LoVo (cell line): ENCODE results near the gene PLEKHA8.

Experiments used
- DNase-seq: peaks from one replicate; pipeline ENCODE4 v3.0.0-alpha.2; 2016; ENCODE audit warnings: low spot score

Gene PLEKHA8

GRCh38 chr7:30146127-30146612 lies 118.0 kb downstream of the PLEKHA8 start:
- no peak for DNase-seq

DNA sequence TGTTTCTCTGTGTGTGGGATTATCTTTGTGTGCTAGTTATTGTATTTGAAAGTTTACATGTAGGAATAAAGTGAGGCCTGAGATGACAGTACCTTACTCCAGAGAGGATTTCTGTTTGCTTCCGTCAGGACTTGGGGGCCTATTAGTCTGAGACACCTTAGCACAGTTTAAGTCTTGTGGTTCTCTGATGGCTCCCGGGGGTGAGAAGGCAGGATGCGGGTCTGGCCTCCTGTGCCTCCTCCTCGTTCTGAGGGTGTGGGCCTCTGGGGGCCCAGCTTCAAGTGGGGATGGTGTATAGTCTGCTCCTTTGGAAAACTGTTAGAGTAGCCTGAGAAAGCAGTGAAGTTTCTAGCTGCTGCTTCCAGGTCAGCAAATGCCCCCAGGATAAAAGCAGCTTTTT lies 119.0 kb downstream of the PLEKHA8 start:
- no peak for DNase-seq

- DNase-seq = no peak
Observed at GRCh38 chr7:30147785-30148184, 119.6 kb downstream of the PLEKHA8 start.

DNA sequence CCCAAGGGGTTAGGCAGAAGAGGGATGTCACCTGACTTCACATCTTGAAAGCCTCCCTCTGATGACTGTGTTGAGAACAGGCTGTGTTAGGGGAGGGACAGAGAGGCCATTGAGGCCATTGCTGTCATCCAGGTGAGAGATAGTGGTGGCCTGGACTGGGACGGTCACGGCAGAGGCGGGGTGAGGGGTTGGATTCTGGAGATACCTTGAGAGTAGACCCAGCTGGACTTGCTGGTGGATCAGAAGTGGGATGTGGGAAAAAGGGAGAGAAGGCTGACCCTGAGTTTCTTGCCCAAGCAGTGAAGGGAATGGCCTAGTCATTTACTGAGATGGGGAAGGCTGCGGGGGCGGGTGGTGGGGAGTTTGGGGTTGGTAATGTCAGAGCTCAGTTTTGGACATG lies 120.2 kb downstream of the PLEKHA8 start:
- DNase-seq = no peak

DNA sequence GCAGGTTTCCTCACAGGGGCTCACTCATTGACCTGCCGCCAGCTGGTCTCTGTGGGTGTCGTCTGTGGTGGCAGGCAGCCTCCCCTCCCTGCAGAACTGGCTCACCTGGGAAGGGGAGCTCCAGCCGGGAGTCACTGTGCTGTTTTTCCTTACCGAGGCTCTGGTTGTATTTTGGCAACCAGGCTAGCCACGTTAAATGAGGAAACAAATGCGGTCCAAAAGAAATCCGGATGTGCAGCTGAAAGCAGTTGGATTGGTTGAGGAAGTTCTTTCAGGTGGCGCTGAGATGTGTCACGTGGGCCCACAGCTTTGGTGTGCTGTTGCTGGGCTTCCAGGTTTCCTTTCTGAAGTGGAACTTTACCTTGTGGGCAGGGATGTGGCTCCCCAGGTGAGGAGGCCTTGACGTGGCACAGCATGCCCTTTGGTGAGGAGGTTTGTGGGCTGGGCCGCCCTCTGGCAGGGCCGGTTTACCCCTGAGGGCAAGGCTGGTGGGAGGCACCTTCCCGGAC lies 120.8 kb downstream of the PLEKHA8 start:
- no peak for DNase-seq

DNA sequence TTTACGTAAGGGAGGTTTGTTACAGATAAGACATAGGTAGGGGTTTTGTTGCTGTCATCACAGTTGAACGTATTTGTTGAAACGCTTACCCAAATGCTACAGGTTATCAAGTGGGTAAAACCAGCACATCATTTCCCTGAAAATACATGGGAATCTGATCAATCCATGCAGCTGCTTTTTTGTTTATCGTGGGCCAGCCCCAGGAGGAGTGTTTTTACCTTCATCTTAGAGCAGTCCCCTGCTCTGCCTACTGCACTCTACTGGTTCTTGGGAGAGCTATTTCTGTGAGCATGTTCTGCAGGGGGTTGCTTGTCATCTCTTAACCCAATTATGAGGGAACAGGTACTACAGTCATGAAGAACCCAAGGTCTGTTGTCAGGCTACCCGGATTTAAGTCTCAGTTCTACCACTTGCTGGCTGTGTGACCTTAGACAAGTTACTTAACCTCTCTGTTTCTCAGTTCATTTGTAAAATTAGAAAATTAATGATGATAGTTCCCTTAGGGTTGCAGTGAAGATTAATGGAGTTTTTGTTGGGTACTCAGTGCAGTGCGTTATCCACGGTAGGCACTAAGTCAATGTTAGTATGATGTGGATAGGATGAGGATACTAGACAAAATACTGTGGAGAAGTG lies 121.5 kb downstream of the PLEKHA8 start:
- DNase-seq = no peak

DNA sequence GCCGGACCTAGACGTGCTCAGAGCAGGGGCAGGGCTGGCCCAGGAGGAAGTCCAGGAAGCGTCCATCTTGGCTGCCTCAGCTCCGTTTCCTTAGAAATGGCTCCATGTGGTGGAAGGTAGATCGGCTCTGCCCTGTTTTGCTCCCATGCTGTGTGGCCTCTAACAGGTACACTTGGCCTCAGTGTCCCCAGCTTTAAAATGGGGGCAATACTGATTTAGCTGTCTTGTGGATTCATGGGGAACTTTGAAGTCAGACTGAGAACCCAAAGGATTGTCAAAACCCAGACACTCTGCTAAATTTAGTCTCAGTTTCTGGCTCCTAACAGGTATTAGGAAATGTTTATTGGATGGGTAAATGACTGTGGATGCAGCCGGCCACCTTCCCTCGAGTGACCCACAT lies 122.5 kb downstream of the PLEKHA8 start:
- no peak for DNase-seq

- no peak for DNase-seq
Observed at GRCh38 chr7:30154111-30154587, 125.9 kb downstream of the PLEKHA8 start.

DNA sequence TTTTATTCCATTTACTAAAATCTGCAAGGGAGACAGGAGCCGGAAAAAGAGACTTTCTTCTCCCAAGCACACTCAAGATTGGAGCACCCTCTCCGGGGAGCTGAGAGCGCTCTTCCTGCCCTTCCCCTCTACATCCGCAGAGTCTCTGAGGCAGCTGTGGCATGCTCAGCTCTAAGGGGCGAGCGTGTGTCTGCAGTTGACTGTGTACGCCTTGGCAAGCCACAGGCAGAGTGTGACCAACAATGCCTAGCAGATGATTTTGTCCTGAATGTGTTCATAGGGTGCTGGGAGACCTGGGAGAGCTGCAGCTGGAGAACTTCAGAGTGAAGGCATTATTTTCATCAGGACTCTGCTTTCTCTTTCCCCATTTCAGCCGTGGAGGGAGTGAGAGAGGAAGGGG lies 127.3 kb downstream of the PLEKHA8 start:
- no peak for DNase-seq

GRCh38 chr7:30157204-30157603 lies 129.0 kb downstream of the PLEKHA8 start:
- no peak for DNase-seq

GRCh38 chr7:30159163-30159562 lies 131.0 kb downstream of the PLEKHA8 start:
- DNase-seq = no peak

- DNase-seq = no peak
Observed at GRCh38 chr7:30159698-30160143, 131.5 kb downstream of the PLEKHA8 start.

- DNase-seq = no peak
Observed at GRCh38 chr7:30160329-30160728, 132.1 kb downstream of the PLEKHA8 start.

DNA sequence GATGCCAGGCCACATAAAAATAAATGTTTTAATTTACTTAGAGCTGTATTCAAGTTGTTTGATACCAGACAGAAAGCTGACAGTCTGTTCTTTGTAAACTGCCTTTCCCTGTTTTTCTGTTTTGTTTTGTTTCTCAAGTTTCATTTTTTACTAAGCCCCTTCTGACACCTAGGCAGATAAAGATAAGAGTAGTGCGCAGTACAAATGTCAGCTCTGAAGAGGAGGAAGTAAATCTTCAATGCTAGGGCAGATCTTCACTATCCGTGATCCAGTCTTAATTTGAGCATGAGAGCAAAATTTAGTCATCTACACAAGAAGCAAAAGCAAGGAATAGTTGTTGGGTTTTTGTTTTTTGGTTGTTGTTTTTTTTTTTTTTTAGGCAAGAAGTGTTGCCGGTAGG lies 133.9 kb downstream of the PLEKHA8 start:
- no peak for DNase-seq

DNA sequence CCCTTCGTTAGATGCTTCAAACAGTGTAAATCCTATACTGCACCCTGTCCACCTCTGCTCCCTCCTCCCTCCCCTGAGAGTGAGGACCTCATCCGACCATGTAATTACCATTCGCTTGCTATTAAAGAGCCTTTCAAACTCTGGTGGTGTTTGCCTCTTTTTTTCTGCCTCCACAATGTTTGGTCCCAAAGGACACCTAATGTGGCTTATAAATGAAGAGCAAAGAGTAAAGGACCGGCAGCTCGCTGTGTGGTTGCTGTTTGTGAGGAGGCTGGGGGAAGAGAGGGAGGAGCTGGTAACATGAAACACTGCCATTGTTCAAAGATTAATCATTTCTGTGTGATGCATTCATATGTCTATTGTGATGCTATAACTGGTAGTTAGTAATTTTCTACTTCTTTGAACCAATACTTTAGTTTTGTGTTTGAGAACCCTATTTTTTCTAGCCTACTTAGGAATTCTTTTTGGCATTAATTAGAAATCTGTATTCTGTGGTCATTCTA lies 134.5 kb downstream of the PLEKHA8 start:
- DNase-seq = no peak

GRCh38 chr7:30163231-30163894 lies 135.2 kb downstream of the PLEKHA8 start:
- DNase-seq = no peak

- DNase-seq = peak; percentile 47
Observed at GRCh38 chr7:30164567-30164966, 136.4 kb downstream of the PLEKHA8 start.

DNA sequence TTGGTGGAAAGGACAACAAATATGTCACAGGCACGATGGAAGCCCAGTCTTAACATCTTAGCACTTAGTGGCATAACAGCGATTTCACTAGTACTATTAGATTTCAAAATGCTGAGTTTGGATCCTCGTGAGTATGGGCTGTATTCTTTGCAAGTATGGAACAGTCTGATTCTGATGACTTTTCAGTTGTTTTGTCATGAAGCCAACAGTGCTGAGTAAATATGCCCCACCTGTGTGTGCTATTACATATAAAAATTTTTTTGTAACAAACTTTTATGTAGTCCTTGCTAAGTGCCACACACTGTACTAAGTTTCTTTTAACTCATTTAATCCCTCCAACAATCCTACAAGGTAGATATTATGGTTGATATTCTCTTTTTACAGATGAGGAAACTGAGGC lies 137.4 kb downstream of the PLEKHA8 start:
- no peak for DNase-seq

DNA sequence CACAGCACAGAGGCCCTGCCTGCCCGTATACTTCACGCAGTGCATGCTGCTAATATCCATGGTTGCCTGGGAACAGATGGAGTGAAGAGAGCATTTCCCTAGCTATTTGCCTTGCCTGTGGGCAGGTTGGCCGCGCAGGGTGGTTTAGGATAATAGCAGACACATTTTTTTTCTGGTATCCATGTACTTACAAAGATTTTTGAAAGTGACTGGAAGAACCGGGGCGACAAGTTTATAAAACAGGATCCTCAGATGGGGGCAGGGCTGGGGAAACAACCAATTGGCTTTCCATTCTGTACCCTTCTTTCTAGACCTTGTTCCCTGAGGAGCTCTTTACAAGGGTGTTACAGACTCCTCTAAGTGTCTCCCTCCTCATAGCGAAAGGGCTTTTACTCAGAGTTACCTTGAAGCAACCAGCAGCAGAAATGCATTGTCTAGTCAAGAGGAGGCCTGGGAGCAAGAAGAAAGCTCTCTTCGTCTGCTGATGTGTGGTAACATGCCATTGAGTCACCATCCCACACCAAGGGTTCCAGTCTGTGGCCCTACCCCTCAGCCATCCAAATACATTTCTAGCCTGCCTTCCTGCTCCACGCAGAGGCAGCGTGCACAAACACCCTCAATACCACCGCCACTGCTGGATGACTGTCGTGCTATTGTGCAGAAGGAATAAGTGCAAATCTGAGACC lies 138.1 kb downstream of the PLEKHA8 start:
- DNase-seq = no peak

GRCh38 chr7:30166841-30167235 lies 138.6 kb downstream of the PLEKHA8 start:
- DNase-seq = no peak

DNA sequence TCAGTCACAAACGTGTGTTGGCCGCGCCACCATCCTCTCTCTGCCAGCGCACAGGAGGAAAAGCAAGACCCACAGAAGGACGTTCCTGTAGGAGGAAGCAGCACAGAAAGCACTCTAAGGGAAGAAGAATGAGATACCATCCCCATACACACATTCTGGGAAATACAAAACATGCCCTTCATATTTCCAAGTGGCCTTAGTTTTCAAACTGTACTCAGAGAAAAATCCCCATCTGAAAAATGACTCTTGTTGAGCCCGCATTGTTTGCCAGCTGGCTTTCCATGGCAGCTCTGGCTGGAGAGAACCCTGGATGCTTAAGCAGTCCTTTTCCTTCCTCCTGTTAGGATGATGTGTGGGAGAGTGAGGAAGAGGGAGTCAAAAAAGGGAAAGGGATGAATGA lies 139.7 kb downstream of the PLEKHA8 start:
- no peak for DNase-seq

DNA sequence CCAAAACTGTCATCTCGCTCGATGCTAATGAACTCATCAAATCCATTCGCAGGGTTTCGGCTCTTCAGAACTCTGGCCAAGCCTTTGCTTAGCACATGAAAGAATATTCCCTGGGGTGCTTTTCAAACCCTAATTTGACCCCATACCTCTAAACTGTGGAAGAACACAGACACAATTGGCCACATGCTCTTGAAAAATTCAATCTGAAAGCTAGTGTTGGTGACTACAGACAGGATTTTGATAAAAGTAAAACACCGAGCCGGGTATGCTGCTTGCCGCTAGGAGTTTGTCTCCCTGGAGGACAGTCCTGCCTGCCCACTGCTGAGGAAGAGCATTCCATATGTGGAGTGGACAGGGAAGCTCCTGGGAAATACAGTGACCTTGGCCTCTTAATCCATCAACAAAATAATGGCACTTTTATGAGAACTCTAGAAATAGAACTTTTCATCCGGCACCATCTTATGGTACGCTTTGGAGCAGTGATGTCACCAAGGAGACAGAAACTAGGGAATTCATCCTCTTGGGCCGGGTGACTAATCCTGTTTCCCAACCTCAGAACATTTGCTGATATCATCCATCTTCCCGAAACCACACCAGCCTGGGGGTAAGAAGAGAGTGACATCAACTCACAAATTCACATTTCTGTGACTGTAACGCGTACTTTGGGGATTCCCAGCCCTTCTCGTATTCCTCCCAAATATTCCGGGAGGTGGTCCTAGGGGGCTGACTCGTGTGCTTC lies 140.8 kb downstream of the PLEKHA8 start:
- DNase-seq = no peak
